K562 treated with DMSO at 1 percent for 4 hours (cell line): ENCODE data around the gene PPEF1. TPM values are rescaled to one million over a fixed set of nuclear protein-coding genes. Genes with fewer than 3 reads are reported as not detected.

Experiments
- total RNA-seq: library from RNA; unstranded; fragments of 300-600 nt; gene quantifications from 2 replicates; pipeline ENCODE4 v1.2.3, GENCODE V29; 2022; ENCODE audit not compliant: insufficient read depth

The PPEF1 gene, protein sequence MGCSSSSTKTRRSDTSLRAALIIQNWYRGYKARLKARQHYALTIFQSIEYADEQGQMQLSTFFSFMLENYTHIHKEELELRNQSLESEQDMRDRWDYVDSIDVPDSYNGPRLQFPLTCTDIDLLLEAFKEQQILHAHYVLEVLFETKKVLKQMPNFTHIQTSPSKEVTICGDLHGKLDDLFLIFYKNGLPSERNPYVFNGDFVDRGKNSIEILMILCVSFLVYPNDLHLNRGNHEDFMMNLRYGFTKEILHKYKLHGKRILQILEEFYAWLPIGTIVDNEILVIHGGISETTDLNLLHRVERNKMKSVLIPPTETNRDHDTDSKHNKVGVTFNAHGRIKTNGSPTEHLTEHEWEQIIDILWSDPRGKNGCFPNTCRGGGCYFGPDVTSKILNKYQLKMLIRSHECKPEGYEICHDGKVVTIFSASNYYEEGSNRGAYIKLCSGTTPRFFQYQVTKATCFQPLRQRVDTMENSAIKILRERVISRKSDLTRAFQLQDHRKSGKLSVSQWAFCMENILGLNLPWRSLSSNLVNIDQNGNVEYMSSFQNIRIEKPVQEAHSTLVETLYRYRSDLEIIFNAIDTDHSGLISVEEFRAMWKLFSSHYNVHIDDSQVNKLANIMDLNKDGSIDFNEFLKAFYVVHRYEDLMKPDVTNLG
- total RNA-seq, result not detected in 2 replicates

DNA sequence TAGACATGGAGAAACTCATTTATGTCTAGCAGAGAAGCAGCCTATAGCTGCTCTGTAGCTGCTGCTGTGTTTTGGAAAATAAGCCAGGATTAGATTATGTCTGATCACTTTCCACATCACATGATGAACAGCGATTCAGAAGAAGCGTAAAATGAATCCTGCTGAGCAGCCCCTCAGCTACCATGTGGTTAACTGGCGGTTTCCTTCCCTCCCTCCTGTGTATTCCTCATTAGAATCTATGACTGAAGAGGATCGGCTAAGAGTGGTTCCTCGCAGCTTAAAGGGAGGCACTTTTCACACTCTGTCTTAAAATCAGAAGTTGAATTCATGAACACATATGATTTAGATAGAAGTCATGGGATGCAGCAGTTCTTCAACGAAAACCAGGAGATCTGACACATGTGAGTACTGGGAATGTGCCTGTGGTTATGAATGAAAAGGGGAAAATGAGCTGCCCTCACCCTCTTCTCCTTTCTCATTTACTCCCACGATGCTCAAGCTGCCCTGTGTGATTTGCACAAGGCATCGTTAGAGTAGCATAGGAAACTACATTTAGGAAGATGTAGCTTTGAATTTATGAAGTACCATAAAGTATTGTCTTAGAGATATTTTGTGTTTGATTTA is at the start of gene PPEF1:
Gene PPEF1 (plus strand): TSS at position 220 of the 624 bp plus-strand sequence. CDS start 136 bp downstream, at position 356.

DNA sequence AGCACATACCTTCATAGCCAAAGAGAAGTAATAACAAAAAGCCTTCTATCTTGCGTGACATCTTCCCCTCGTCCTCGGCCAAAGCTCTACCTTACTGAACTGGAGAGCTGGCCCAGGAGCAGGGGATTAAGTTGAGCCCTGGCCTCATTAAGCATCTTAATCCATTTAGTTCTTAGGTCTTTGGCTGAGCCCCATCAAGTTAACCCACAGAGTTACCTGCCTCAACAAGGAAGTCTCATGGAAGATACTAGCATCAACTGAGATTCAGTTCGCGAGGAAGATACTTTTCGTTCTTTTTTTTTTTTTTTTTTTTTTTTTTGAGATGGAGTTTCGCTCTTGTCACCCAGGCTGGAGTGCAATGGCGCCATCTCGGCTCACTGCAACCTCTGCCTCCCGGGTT is 35.4 kb upstream of the PPEF1 start, which contains the start of gene RS1:
Gene RS1 (minus strand): TSS at position 101 of the 400 bp plus-strand sequence. CDS start 40 bp downstream, at position 61.

Other genes starting within 250 kb of the PPEF1 start
- gene RS1, start 35.5 kb upstream of the PPEF1 start, total RNA-seq, result not detected in 2 replicates